Fibroblast of lung (primary cell): ENCODE measurements around the gene SEMA5B. TPM values are rescaled to one million over a fixed set of nuclear protein-coding genes. Genes with fewer than 3 reads are reported as not detected.

Source experiments
- DNase-seq, 2 donors: peaks; one replicate each; pipeline versions ENCODE4 v3.0.0 to v3.0.0-alpha.2; 2010; ENCODE audit warnings: low read depth in 2 of 2
- H2AFZ ChIP-seq: 2 replicates; pipeline ENCODE4 v1.5.1; 2012; ENCODE audit warnings: low read length, control low read depth, inconsistent platforms
- H3K27ac ChIP-seq: 2 replicates; pipeline ENCODE4 v1.5.1; 2011; ENCODE audit warnings: low read length, control low read depth; ENCODE audit not compliant: insufficient read depth
- H3K27me3 ChIP-seq: 2 replicates; pipeline ENCODE4 v1.5.1; 2011; ENCODE audit warnings: mild to moderate bottlenecking, low read length; ENCODE audit not compliant: control insufficient read depth, insufficient read depth
- H3K36me3 ChIP-seq: 2 replicates; pipeline ENCODE4 v1.5.1; 2011; ENCODE audit warnings: low read length; ENCODE audit not compliant: control insufficient read depth, insufficient read depth
- H3K4me1 ChIP-seq: 2 replicates; pipeline ENCODE4 v1.5.1; 2011; ENCODE audit warnings: low read length; ENCODE audit not compliant: control insufficient read depth, insufficient read depth; ENCODE audit errors: extremely low read depth
- H3K4me2 ChIP-seq: 2 replicates; pipeline ENCODE4 v1.5.1; 2011; ENCODE audit warnings: low read length, control low read depth; ENCODE audit not compliant: insufficient read depth; ENCODE audit errors: extremely low read depth
- H3K4me3 ChIP-seq, 4 experiments: fragments of 200-600 bp in 1 of 4; sonication (generic) in 1 of 4; replicated peaks in 1 of 4; 2 replicates each; pipeline ENCODE4 v1.5.1; 2011 to 2016; ENCODE audit warnings: low read length in 4 of 4, low read depth in 3 of 4, mild to moderate bottlenecking in 3 of 4, control low read depth in 2 of 4, inconsistent platforms in 1 of 4, mixed read lengths in 1 of 4; ENCODE audit not compliant: insufficient read depth in 1 of 4; ENCODE audit errors: control extremely low read depth in 1 of 4
- H3K79me2 ChIP-seq: 2 replicates; pipeline ENCODE4 v1.5.1; 2012; ENCODE audit warnings: mild to moderate bottlenecking, low read length, inconsistent platforms; ENCODE audit not compliant: control insufficient read depth, insufficient read depth
- H3K9ac ChIP-seq: 2 replicates; pipeline ENCODE4 v1.5.1; 2011; ENCODE audit warnings: mild to moderate bottlenecking, low read length, control low read depth; ENCODE audit not compliant: insufficient read depth
- H3K9me3 ChIP-seq: 2 replicates; pipeline ENCODE4 v1.5.1; 2012; ENCODE audit warnings: low read depth, low read length; ENCODE audit not compliant: control insufficient read depth, insufficient read depth
- H4K20me1 ChIP-seq: 2 replicates; pipeline ENCODE4 v1.5.1; 2011; ENCODE audit warnings: low read length; ENCODE audit not compliant: control insufficient read depth, insufficient read depth; ENCODE audit errors: extremely low read depth
- CTCF ChIP-seq, 2 donors: IDR thresholded peaks in 1 of 2; conservative IDR thresholded peaks in 1 of 2; 1 replicate in 1 of 2; 2 replicates in 1 of 2; pipeline ENCODE4 v1.5.1; 2011 to 2012; ENCODE audit warnings: low read length in 2 of 2, control low read depth in 1 of 2, inconsistent platforms in 1 of 2, low read depth in 1 of 2, mild to moderate bottlenecking in 1 of 2
- EZH2 ChIP-seq: IDR thresholded peaks from 2 replicates; pipeline ENCODE4 v1.5.1; 2012; ENCODE audit warnings: low read length, control low read depth, mild to moderate bottlenecking; ENCODE audit errors: missing control alignments
- polyA plus RNA-seq, 2 donors: library from polyadenylated mRNA; depleted of rRNA in 1 of 2; stranded (reverse) in 1 of 2; unstranded in 1 of 2; fragments of >200 nt; gene quantifications; 2 replicates each; pipeline ENCODE4 v1.2.1, GENCODE V29; 2011 to 2012; ENCODE audit warnings: missing spikeins in 1 of 2
- total RNA-seq: library from RNA; depleted of rRNA; stranded (reverse); fragments of >200 nt; gene quantifications from 2 replicates; pipeline ENCODE4 v1.2.1, GENCODE V29; 2014

The SEMA5B gene
- total and polyA plus RNA-seq, 2 donors (not counting 1 experiment from before 2014, with no cell fraction given) = not detected

- Histone ChIP-seq H4K20me1 (no peaks in the 10 kb centered on the region), H3K4me2 (no peak overlapping the region), H3K27me3 (peaks cover 53% of the 10 kb centered on the region), H2AFZ (no peak overlapping the region), H3K9me3 (no peaks in the 10 kb centered on the region), H3K9ac (no peak overlapping the region), H3K4me3 (no peak overlapping the region), H3K79me2 (no peaks in the 10 kb centered on the region), H3K27ac (no peak overlapping the region), H3K36me3 (no peaks in the 10 kb centered on the region), H3K4me1 (peaks cover 3% of the 10 kb centered on the region)
- DNase-seq = no peak
- TF ChIP-seq CTCF (conservative IDR thresholded peaks at IDR 0.05 in 1 of 2, IDR thresholded peaks at IDR 0.05 in 1 of 2; ENCODE audit: low read depth in 1 of 2, low read length in 2 of 2) = no peak
- no peak for TF ChIP-seq EZH2
These were observed 4.5 kb upstream of the SEMA5B start for GRCh38 chr3:123032057-123032456.

GRCh38 chr3:123031051-123031450, 3.5 kb upstream of the SEMA5B start:
- no peaks in the 10 kb centered on the region for H3K36me3 ChIP-seq
- no peak overlapping the region for H2AFZ ChIP-seq
- no peak overlapping the region for H3K9ac ChIP-seq
- no peaks in the 10 kb centered on the region for H3K79me2 ChIP-seq
- no peak overlapping the region for H3K4me3 ChIP-seq
- peaks cover 58% of the 10 kb centered on the region for H3K27me3 ChIP-seq
- no peak for DNase-seq
- no peaks in the 10 kb centered on the region for H3K9me3 ChIP-seq
- no peak overlapping the region for H3K27ac ChIP-seq
- peaks cover 4% of the 10 kb centered on the region for H3K4me1 ChIP-seq
- no peak overlapping the region for H3K4me2 ChIP-seq
- TF ChIP-seq EZH2 = no peak
- TF ChIP-seq CTCF (conservative IDR thresholded peaks at IDR 0.05 in 1 of 2, IDR thresholded peaks at IDR 0.05 in 1 of 2; ENCODE audit: low read depth in 1 of 2, low read length in 2 of 2) = no peak
- no peaks in the 10 kb centered on the region for H4K20me1 ChIP-seq

GRCh38 chr3:123028233-123028828, 768 bp upstream of the SEMA5B start:
- peak; percentile 50 to 58 for TF ChIP-seq CTCF (conservative IDR thresholded peaks at IDR 0.05 in 1 of 2, IDR thresholded peaks at IDR 0.05 in 1 of 2; ENCODE audit: low read depth in 1 of 2, low read length in 2 of 2)
- TF ChIP-seq EZH2 = peak; percentile 89
- Histone ChIP-seq H3K27ac (no peak overlapping the region), H3K9ac (no peak overlapping the region), H3K4me2 (peak overlapping the region; percentile 86), H3K36me3 (no peaks in the 10 kb centered on the region), H4K20me1 (no peaks in the 10 kb centered on the region), H3K27me3 (peaks cover 75% of the 10 kb centered on the region), H3K79me2 (no peaks in the 10 kb centered on the region), H3K4me1 (peaks cover 4% of the 10 kb centered on the region), H3K4me3 (peak overlapping the region in 3 of 4 experiments; percentile 26 to 49 (median 37)), H2AFZ (no peak overlapping the region), H3K9me3 (no peaks in the 10 kb centered on the region)
- DNase-seq = peak; percentile 58 to 86
